ENCODE results near the gene GALNT4. TPM values are rescaled to one million over a fixed set of nuclear protein-coding genes. Genes with fewer than 3 reads are reported as not detected.

Gene GALNT4
- total and polyA plus RNA-seq, 9 of the 15 experiments (the other 6 are each of a cell fraction or from before 2014, with no cell fraction given), result 1.2 to 4.6 (median 3.4) TPM

- TF ChIP-seq TCFL5 (CRISPR knock-in tag; conservative IDR thresholded peaks at IDR 0.05), result no peak
- peak; percentile 72 for TF ChIP-seq SMARCA4 (IDR thresholded peaks at IDR 0.05)
- no peak for TF ChIP-seq ZNF655 (CRISPR knock-in tag; IDR thresholded peaks at IDR 0.05)
- no peak for TF ChIP-seq ZNF445 (CRISPR knock-in tag; IDR thresholded peaks at IDR 0.05; ENCODE audit: low read depth)
- 0 out of 2 replicates have a peak, but pooled peaks have one; percentile 62 for TF ChIP-seq ZNF232 (CRISPR knock-in tag; IDR thresholded peaks at IDR 0.05)
- 0 out of 2 replicates have a peak, but pooled peaks have one; percentile 65 for TF ChIP-seq NR1H2 (CRISPR knock-in tag; IDR thresholded peaks at IDR 0.05)
- TF ChIP-seq RBM15 (IDR thresholded peaks at IDR 0.05; ENCODE audit: insufficient read depth, low read length), result no peak
- TF ChIP-seq SIN3A (IDR thresholded peaks at IDR 0.05; ENCODE audit: borderline replicate concordance in 2 of 2, control insufficient read depth in 1 of 2, low read depth in 2 of 2, low read length in 2 of 2), result peak; percentile 48 to 77; a peak in 2 of 4 replicates
- TF ChIP-seq ZKSCAN3 (CRISPR knock-in tag; IDR thresholded peaks at IDR 0.05), result no peak
- no peak for TF ChIP-seq ZNF324 (CRISPR knock-in tag; IDR thresholded peaks at IDR 0.05)
- no peak; the same call in 1 of the 2 replicates for TF ChIP-seq ZBTB1 (CRISPR knock-in tag; IDR thresholded peaks at IDR 0.05; ENCODE audit: borderline replicate concordance, low read depth)
- TF ChIP-seq TRIM24 (IDR thresholded peaks at IDR 0.05), result peak in 1 of 2 experiments; percentile 86; a peak in 2 of 4 replicates
- no peak for TF ChIP-seq DLX4 (CRISPR knock-in tag; IDR thresholded peaks at IDR 0.05)
- TF ChIP-seq KDM5B (IDR thresholded peaks at IDR 0.05; ENCODE audit: insufficient replicate concordance, low read depth, low read length), result peak; percentile 30
- peak; percentile 61 for TF ChIP-seq TBP (optimal IDR thresholded peaks at IDR 0.05; ENCODE audit: low read depth, low read length)
- peak; percentile 23 for TF ChIP-seq DACH1 (IDR thresholded peaks at IDR 0.05; ENCODE audit: partially characterized antibody)
- TF ChIP-seq NKRF (IDR thresholded peaks at IDR 0.05; ENCODE audit: borderline replicate concordance), result peak; percentile 83; the same call in 1 of the 2 replicates
- TF ChIP-seq RBM14 (IDR thresholded peaks at IDR 0.05; ENCODE audit: borderline replicate concordance, insufficient read depth, low read depth, low read length), result 0 out of 2 replicates have a peak, but pooled peaks have one; percentile 20
- TF ChIP-seq PCBP1 (IDR thresholded peaks at IDR 0.05; ENCODE audit: low read depth, low read length, poor library complexity, severe bottlenecking), result peak; percentile 64
- peak in 2 of 3 experiments; percentile 45 to 76 for TF ChIP-seq YY1 (IDR thresholded peaks at IDR 0.05; ENCODE audit: borderline replicate concordance in 1 of 3, control insufficient read depth in 1 of 3, extremely low read depth in 1 of 3, insufficient read depth in 3 of 3, insufficient read length in 1 of 3, insufficient replicate concordance in 2 of 3, low read depth in 1 of 3, low read length in 2 of 3)
- TF ChIP-seq E2F5 (CRISPR knock-in tag; IDR thresholded peaks at IDR 0.05), result no peak; the same call in 1 of the 2 replicates
Measured at GRCh38 chr12:89525824-89526770, 1.5 kb upstream of the GALNT4 start, which contains the start of gene POC1B (continued).
